Activated naive CD4-positive, alpha-beta T cell treated with anti-CD3 and anti-CD28 coated beads, Interleukin-2, amount 50 U/mL, for 72 hours (primary cell): ENCODE measurements around the gene CERCAM. TPM values are rescaled to one million over a fixed set of nuclear protein-coding genes. Genes with fewer than 3 reads are reported as not detected.
A peak's percentile ranks its signal among the peaks of the same experiment; 100 is the strongest.
"Not testable (repeated sequence)": the region's sequence is repeated elsewhere in the genome, so short reads cannot be mapped to it uniquely, and the experiment has no call there.

Experiments used
- ATAC-seq, 2 donors: fragments of 150-1000 bp; cut with Tn5 transposase; 2 replicates each; pipeline ENCODE4 v1.10.0; 2021; ENCODE audit warnings: mild to moderate bottlenecking in 2 of 2, moderate library complexity in 2 of 2
- DNase-seq, 2 donors: peaks; one replicate each; pipeline ENCODE4 v3.0.0; 2021 to 2022; ENCODE audit warnings: low spot score in 2 of 2
- H3K27ac Mint-ChIP-seq, 2 donors: one replicate each; pipeline ENCODE4 v1.8.0; 2022; ENCODE audit warnings: mild to moderate bottlenecking in 2 of 2, mixed read lengths in 2 of 2
- H3K36me3 Mint-ChIP-seq, 2 donors: one replicate each; pipeline ENCODE4 v1.8.0; 2022; ENCODE audit warnings: mixed read lengths in 2 of 2
- H3K9me3 Mint-ChIP-seq, 2 donors: one replicate each; pipeline ENCODE4 v1.8.0; 2022; ENCODE audit warnings: mixed read lengths in 2 of 2
- total RNA-seq, 2 donors: library from RNA; stranded (reverse); gene quantifications; one replicate each; pipeline ENCODE4 v1.2.3, GENCODE V29; 2022

The CERCAM gene
- total RNA-seq, 2 donors from 2014 or later: 1.2 to 3.2 TPM

DNA sequence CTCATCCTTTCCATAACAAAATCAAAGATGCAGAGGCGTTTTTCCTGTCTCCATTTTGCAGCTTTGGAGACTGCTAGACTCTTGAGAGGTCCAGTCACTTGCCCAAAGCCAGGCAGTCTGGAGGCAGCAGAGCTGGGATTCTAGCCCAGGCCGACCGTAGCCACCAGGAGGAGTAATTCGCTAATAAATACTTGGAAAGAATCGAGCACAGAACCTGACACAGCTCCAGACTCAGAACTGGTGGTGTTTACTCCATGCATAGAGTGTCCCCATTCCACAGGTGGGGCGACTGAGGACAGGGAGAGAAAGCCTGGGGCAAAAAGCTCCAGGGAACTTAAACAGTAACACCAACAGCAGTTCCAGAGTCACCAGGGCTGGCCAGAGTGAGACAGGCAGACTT lies 10.7 kb upstream of the CERCAM start:
- no peak overlapping the region for H3K27ac Mint-ChIP-seq
- ATAC-seq: no peak
- no peaks in the 10 kb centered on the region for H3K9me3 Mint-ChIP-seq
- no peaks in the 10 kb centered on the region for H3K36me3 Mint-ChIP-seq
- DNase-seq: no peak

GRCh38 chr9:128411364-128412119 lies 9.1 kb upstream of the CERCAM start:
- Mint-ChIP-seq H3K36me3 (no peaks in the 10 kb centered on the region), H3K9me3 (no peaks in the 10 kb centered on the region), H3K27ac (no peak overlapping the region)
- no peak for DNase-seq
- ATAC-seq: no peak

DNA sequence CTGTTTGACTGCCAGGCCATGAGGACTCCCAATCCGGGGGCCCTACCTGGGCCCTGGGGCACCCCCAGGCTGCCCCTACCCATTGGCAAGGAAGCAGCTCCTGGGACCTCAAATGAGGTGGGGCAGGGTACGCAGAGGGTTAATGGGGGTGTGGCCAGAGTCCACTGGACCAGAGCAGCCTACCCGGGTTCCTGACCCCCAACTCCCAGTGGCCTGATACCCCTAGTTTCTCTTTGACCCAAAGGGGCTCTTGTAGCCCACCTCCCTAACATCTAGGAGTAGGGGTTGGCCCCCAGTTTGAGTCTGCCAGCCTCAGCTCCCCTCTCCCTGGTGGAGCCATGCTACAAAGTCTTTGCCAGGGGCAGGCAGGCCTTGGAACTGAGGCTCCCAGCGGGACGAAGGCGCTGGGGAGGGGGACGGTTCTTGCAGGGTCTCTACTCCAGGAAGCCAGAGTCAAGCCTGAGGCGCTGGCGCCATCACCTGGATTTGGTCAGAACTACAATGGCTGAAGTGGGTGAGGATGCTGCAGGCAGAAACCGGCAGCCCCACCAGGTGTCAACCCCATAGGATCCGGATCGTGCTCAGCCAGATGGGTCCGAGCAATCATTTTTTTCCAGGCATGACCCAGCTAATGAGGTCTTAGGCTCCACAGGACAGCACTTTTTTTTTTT lies 8.4 kb upstream of the CERCAM start:
- Mint-ChIP-seq H3K36me3 (no peaks in the 10 kb centered on the region), H3K27ac (no peak overlapping the region), H3K9me3 (no peaks in the 10 kb centered on the region)
- ATAC-seq (peak; percentile 34 to 88), DNase-seq (peak in 1 of 2 donors; percentile 80)

DNA sequence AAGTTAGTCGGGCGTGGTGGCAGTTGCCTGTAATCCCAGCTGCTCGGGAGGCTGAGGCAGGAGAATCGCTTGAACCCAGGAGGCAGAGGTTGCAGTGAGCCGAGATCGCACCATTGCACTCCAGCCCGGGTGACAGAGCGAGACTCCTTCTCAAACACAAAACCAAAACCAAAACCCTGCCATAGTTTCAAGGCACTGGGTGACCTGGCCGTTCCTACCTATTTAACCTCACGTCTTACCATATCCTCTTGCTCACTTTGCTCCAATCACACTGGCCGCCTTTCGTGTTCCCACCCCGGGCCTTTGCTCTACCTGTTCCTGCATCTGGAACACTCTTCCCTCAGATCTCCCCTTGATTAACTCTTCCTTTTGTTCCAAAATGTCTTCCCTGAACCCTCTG lies 6.9 kb upstream of the CERCAM start:
- not testable (repeated sequence) for H3K9me3 Mint-ChIP-seq, H3K36me3 Mint-ChIP-seq, ATAC-seq, DNase-seq, H3K27ac Mint-ChIP-seq

DNA sequence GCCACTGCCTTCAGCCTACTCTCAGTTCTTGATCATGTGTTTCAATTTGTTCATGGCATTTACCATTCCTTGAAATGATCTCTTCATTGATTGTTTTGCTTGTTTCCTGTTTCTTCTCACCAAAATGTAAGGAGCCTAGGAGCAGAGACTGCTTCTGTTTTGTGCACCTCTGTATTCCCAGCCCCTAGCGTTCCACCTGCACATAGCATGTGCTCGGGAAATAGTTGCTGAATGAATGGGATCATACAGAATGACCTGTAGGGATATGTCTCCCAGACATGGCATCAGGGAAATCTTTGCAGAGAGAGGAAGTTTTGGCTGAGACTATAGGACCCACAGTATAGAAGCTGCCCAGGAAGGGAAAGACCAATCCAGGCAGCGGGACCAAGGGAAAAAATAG lies 6.2 kb upstream of the CERCAM start:
- Mint-ChIP-seq H3K36me3 (no peaks in the 10 kb centered on the region), H3K9me3 (no peaks in the 10 kb centered on the region), H3K27ac (no peak overlapping the region)
- ATAC-seq (no peak), DNase-seq (no peak)

GRCh38 chr9:128415281-128415680 lies 5.4 kb upstream of the CERCAM start:
- no peak overlapping the region for H3K27ac Mint-ChIP-seq
- DNase-seq (no peak), ATAC-seq (no peak)
- H3K36me3 Mint-ChIP-seq: no peaks in the 10 kb centered on the region
- no peaks in the 10 kb centered on the region for H3K9me3 Mint-ChIP-seq

DNA sequence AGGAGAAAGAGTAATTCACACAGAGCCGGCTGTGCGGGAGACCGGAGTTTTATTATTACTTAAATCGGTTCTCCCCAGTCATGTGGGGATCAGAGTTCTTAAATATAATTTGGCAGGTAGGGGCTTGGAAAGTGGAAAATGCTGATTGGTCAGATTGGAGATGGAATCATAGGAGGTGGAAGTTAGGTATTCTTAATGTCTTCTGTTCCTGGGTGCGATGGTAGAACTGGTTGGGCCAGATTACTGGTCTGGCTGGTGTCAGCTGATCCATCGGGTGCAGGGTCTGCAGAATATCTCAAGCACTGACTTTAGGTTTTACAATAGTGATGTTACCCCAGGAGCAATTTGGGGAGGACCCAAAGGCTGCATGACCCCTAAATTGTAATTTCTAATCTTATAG lies 4.6 kb upstream of the CERCAM start:
- DNase-seq (no peak), ATAC-seq (no peak)
- Mint-ChIP-seq H3K27ac (no peak overlapping the region), H3K36me3 (no peaks in the 10 kb centered on the region), H3K9me3 (no peaks in the 10 kb centered on the region)

- Mint-ChIP-seq H3K36me3 (no peaks in the 10 kb centered on the region), H3K27ac (no peak overlapping the region), H3K9me3 (no peaks in the 10 kb centered on the region)
- ATAC-seq: no peak
- no peak for DNase-seq
Measured at GRCh38 chr9:128416432-128417019, 4.1 kb upstream of the CERCAM start.

- Mint-ChIP-seq H3K27ac (no peak overlapping the region), H3K9me3 (no peaks in the 10 kb centered on the region), H3K36me3 (no peaks in the 10 kb centered on the region)
- DNase-seq (no peak), ATAC-seq (no peak)
Measured at GRCh38 chr9:128419061-128419925, 1.4 kb upstream of the CERCAM start.

DNA sequence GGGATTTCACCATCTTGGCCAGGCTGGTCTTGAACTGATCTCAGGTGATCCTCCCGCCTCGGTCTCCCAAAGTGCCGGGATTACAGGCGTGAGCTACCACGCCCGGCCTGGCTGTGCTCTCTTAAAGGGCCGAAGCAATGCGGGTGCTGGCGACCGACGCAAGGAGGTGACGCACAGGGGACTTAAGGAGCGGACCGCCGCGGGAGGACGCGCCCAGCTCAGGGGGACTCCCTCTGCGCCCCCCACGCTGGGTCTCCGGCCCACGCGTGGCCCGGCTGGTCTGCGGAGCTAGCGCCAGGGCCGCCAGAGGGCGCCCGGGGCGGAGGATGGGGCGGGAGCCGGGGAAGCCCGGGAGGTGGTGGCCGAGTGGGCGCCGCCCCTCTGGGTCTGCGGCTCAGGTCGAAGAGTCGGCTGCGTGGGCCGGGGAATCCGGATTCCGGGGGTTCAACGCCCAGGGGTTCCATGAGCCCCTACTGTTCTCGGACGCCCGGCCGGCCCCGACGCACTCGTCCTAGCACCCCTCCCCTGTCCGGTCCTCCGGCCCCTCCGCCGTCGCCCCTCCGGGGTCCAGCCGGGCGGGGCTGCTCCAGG lies 502 bp upstream of the CERCAM start:
- Mint-ChIP-seq H3K9me3 (no peaks in the 10 kb centered on the region), H3K27ac (no peak overlapping the region), H3K36me3 (no peaks in the 10 kb centered on the region)
- ATAC-seq (peak; percentile 86), DNase-seq (peak; percentile 72 to 78)

- H3K36me3 Mint-ChIP-seq: no peaks in the 10 kb centered on the region
- H3K27ac Mint-ChIP-seq: no peak overlapping the region
- ATAC-seq (no peak), DNase-seq (no peak)
- no peaks in the 10 kb centered on the region for H3K9me3 Mint-ChIP-seq
Measured at GRCh38 chr9:128421482-128421996, 882 bp downstream of the CERCAM start.

DNA sequence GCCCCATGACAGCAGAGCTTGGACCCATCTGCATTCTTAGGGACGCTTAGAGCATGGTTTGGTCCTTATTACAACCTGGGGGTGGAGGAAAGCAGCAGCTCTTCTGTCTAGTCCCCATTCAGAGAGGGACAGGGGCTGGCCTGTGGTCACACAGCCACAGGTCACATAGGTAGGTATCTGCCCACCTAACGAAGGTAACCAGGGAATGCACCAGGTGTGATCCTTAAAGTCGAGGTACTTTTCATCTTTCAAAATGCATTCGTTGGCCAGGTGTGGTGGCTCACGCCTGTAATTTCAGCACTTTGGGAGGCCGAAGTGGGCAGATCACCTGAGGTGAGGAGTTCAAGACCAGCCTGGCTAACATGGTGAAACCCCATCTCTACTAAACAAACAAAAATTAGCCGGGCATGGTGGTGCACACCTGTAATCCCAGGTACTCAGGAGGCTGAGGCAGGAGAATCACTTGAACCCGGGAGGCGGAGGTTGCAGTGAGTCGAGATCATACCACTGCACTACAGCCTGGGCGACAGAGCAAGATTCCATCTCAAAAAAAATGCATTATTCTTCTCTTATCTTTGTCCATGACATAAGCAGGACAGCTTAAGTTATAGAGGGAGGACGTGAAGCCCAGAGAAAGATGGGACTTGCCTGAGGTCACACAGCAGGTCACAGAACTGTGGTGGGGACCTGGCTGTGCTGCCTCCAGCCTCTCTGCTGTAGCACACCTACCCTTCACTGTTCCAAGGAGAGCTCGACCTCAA lies 1.5 kb downstream of the CERCAM start:
- not testable (repeated sequence) for DNase-seq, H3K9me3 Mint-ChIP-seq, ATAC-seq, H3K27ac Mint-ChIP-seq, H3K36me3 Mint-ChIP-seq

DNA sequence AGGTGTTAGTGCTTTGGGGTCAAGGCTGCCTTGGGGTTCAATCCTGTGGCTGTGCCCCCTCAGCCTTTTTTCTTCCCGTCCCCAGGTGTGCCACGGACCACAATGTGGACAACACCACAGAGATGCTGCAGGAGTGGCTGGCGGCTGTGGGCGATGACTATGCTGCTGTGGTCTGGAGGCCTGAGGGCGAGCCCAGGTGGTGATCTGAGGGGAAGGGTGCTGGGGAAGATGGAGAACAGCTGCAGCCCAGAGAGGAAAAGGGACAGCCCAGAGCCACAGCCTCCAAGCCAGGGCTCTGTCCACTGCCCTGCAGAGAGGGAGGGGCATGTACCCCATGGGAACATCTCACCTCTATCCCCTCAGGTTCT lies 2.1 kb downstream of the CERCAM start:
- ATAC-seq (peak in 1 of 2 donors; percentile 12), DNase-seq (no peak)
- no peak overlapping the region for H3K27ac Mint-ChIP-seq
- H3K36me3 Mint-ChIP-seq: no peaks in the 10 kb centered on the region
- no peaks in the 10 kb centered on the region for H3K9me3 Mint-ChIP-seq

DNA sequence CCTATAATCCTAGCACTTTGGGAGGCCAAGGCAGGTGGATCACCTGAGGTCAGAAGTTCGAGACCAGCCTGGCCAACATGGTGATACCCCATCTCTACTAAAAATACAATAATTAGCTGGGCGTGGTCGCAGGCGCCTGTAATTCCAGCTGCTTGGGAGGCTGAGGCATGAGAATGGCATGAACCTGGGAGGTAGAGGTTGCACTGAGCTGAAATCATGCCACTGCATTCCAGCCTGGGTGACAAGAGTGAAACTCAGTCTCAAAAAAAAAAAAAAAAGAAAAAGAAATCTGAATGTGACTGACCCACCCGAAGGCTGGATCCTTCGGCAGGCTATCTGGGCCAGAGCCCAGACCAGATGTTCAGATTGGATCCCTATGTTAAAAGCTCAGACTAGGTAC lies 2.7 kb downstream of the CERCAM start:
- not testable (repeated sequence) for ATAC-seq, H3K36me3 Mint-ChIP-seq, DNase-seq, H3K9me3 Mint-ChIP-seq, H3K27ac Mint-ChIP-seq

DNA sequence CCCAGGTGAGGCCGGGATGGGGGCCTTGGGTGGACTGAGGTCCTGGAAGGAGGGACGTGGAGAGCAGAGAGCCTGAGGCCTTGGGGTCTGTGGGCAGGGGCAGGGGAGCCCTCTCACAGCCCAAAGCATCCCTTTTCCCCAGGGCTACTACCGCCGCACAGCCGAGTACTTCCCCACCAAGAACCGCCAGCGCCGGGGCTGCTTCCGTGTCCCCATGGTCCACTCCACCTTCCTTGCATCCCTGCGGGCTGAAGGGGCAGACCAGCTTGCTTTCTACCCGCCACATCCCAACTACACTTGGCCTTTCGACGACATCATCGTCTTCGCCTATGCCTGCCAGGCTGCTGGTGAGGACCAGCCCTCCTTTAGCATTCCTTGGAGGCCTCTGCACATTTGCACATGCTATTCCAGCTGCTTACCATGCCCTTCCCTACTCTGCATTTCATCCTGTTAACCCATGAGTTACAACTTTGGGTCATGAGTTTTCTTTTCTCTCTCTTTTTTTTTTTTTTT lies 3.7 kb downstream of the CERCAM start:
- Mint-ChIP-seq H3K36me3 (no peaks in the 10 kb centered on the region), H3K9me3 (no peaks in the 10 kb centered on the region), H3K27ac (no peak overlapping the region)
- DNase-seq (no peak), ATAC-seq (no peak)
